ENCODE results near the gene GABRR2.
"Not testable (repeated sequence)": the region's sequence is repeated elsewhere in the genome, so short reads cannot be mapped to it uniquely, and the experiment has no call there.

GABRR2 gene

GRCh38 chr6:89323511-89323971 is 8.4 kb upstream of the GABRR2 start:
- no peak for DNase-seq

DNA sequence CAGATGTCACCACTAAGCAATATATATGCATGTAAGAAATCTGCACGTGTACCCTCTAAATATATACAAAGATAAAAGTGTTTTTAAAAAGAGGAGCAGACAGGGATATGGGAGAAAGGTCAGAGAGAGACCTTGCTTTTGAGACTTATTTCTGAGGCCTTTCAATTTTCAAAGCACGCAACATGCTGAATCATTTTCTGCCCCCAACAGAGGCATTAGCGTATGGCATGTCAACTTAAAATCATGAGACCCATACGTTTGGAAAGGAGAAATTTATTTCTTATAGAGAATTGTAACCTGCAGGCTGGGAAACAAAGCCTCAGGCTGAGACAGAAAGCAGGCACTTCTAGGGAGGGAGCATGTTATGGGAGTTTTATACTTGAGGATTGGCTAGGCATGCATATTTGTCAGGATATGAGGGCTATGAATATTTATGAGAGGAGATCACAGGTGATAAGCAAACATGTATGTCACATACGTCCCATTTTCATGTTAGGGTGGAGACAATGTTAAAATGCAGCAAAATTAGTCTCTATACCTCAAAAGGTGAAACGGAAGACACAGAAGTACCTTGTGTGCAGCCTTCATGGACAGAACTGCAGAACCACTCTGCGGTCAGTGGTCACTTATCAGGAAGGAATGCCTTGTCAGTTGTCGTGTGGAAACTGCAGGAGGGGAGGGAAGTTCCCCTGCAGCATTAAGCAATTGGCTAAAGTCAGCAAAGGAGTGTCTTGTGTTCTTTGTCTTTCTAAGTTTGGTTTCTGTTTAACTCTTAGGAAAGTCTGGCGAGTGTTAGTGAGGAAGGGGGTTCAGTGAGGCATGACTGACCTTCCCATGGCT is 6.3 kb upstream of the GABRR2 start:
- DNase-seq = no peak

DNA sequence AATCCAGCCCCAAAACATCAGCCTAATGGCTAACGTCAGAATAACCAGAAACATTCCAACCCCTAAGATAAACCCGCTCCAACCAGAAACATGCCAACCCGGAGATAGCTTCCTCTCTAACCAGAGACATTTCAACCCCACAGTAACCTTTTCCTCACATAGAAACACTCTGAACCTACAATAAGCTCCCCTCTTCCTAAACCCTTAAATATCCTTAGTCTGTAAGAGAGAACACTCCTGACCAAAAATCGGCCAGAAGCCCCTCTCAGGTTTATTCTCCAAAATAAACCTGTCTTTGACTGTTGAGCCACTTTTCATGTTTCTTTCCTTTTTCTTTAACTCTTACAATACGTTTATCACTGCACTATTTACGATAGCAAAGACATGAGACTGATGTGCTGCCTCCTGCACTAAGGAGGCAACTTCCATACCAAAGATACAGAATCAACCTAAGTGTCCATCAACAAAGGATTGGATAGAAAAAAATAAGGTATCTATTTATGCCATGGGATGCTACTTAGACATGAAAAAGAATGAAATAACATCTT is 5.0 kb upstream of the GABRR2 start:
- no peak for DNase-seq

DNA sequence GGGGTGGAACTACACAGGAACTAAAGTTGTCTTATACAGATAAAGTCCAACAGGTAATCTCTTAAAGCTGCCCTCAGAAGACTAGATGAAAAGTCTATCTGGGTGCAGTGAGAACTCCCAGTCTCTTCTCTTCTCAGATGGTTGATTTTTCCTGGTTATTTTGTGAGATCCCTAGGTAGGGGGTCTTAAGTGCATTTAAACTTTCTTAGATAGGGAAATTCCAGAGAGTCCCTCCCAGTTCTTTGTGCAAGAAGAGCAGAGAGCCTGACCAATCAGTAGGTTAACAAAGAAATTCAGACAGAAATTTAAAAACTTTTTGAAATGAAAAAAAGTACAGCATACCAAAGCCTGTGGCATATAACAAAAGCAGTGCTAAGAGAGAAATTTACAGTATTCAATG is 2.0 kb upstream of the GABRR2 start:
- no peak for DNase-seq

DNA sequence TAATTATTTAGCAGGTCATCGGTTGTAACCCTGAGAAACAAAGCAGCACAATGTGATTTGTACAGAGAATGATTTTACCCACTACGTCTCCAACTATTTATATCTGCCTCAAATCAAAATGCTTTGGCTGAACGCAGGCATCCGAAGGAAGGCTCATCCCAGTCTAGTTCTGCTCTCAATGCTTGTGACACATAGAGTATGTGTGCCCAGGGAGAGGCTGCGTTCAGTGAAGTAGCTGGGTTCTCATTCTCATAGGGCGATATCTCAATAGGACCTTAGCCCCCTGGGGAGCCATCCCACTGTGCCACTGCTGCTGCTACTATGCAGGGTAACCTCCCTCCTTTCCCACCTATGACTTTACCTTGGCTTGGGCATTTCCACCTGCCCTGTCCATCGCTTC is 407 bp downstream of the GABRR2 start:
- DNase-seq = no peak

DNA sequence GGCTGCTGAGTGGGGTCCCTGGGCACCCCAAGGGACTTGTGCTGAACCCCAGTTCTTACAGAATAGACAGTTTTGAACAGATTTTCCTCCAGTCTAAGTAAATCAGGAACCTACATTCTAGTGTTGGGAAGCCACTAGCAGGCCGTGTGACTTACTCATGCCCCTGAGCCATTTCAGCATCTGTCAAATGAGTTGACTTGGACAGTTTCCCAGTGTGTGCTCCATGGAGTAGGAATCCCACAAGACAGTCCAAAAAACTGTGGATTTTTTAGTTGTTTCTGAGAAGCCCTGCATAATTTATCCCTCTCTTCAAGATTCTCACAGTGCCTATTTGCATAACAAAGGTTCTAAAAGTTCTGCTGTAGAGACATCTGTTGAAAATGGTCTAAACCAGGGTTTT is 2.1 kb downstream of the GABRR2 start:
- DNase-seq = no peak

- no peak for DNase-seq
These were observed 3.1 kb downstream of the GABRR2 start for GRCh38 chr6:89311853-89312531.

DNA sequence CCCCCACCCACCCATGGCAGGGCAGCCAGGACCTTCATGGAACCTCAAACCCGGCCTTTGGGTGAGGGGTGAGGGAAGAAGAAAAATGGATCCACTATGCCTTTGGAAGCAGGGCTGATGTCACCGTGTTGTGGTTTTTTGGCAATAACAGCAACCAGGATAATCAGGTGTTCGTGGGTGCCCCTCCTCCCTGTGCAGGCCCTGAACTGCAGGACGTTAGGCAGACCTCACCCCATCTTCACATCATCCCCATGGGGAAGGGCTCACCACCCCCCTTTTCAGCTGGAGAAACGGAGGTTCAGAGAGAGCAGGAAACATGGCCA is 3.6 kb downstream of the GABRR2 start:
- no peak for DNase-seq

- DNase-seq = no peak
These were observed 4.2 kb downstream of the GABRR2 start for GRCh38 chr6:89310929-89311328.

DNA sequence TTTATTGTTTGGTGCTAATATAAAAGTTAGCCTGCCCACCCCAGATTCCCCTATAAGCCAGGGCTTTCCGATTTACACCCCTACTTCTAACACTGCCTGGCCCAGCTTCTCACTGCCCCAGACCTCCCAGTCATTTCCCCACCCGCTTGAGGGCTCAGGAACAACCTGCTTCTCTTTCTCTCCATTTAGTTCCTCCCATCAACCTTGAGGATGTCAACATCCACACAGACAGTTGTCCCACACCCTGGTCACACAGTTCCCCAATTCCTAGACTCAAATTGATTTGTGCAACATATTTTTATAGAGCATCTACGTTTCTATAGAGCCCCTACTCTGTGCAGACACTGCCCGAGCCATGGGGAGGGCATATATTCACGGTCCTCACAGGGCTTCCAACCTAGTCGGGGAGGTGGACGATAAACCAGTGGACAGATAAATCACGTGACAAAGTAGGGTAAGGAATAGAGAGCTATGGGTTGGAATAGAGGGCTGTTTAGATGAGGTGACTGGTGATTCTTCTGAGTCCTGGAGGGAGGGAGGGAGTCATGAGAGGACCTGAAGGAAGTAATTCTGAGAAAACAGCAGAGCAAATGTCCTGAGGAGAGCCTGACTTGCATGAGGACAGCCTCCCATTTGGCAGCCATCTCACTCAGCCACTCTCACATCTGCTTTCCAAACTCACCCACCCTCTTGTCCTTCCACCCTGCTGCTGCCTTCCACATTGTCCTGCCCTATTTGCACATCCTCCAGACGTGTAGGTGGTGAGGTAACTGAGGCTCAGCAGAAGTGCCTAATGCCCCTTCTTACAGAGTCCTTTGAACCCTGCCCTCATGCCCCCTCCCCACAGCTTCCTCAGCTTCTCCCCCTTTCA is 6.3 kb downstream of the GABRR2 start:
- DNase-seq = no peak

DNA sequence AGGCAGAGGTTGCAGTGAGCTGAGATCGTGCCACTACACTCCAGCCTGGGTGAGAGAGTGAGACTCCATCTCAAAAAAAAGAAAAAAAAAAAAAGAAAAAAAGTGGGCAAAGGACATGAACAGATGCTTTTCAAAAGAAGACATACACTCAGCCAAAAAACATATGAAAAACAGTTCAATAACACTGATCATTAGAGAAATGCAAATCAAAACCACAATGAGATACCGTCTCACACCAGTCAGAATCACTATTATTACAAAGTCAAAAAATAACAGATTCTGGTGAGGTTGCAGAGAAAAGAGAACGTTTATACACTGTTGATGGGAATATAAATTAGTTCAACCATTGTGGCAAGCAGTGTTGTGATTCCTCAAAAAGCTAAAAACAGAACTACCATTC is 10.6 kb downstream of the GABRR2 start:
- not testable (repeated sequence) for DNase-seq

GRCh38 chr6:89302936-89303335 is 12.2 kb downstream of the GABRR2 start:
- no peak for DNase-seq

GRCh38 chr6:89302195-89302770 is 12.8 kb downstream of the GABRR2 start:
- no peak for DNase-seq

DNA sequence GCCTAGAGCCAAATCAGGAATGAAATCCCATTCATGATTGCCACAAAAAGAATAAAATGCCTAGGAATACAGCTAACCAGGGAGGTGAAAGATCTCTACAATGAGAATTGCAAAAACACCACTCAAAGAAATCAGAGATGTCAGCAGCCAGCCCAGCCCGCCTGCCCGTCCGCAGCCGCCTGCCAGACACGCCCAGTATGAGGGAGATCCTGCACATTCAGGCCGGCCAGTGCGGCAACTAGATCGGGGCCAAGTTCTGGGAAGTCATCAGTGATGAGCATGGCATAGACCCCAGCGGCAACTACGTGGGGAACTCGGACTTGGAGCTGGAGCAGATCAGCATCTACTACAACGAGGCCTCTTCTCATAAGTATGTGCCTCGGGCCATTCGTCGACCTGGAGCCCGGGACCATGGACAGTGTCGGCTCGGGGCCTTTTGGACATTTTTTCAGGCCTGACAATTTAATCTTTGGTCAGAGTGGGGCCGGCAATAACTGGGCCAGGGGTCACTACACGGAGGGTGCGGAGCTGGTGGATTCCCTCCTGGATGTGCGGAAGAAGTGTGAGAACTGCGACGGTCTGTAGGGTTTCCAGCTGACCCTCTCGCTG is 13.4 kb downstream of the GABRR2 start:
- DNase-seq = no peak

GRCh38 chr6:89299466-89299850 is 15.6 kb downstream of the GABRR2 start:
- no peak for DNase-seq

DNA sequence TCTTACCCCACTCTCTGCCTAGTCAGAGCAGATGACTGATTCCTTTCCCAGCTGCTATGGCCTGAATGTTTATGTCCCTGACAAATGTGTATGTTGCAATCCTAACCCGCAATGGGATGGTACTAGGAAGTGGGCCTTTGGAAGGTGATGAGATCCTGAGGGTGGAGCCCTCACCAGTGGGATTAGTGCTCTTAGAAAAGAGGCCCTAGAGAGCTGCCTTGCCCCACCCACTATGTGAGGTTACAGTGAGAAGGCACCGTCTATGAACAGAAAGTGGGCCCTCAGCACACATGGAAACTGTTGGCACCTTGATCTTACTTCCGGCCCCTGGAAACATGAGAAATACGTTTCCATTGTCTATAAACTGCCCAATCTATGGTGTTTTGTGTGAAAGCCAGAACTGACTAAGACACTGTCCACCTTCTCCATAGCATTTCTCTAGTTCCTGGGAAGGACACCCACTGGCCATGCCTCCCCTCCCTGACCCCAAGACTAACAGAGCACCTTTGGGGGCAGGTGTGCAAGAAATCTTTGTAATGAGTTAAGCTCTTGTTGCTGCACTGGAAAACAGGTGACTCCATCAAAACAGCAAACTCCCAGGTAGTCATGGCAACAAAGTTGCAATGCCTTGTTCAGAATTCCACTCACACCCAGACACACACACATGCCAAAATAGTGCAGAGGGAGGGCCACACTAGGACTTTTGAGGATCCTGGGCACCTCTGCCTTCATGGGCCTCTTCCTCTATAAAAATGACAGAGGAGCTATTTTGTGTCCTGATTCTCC is 16.2 kb downstream of the GABRR2 start:
- DNase-seq = no peak

GRCh38 chr6:89297695-89298351 is 17.3 kb downstream of the GABRR2 start:
- DNase-seq = no peak

DNA sequence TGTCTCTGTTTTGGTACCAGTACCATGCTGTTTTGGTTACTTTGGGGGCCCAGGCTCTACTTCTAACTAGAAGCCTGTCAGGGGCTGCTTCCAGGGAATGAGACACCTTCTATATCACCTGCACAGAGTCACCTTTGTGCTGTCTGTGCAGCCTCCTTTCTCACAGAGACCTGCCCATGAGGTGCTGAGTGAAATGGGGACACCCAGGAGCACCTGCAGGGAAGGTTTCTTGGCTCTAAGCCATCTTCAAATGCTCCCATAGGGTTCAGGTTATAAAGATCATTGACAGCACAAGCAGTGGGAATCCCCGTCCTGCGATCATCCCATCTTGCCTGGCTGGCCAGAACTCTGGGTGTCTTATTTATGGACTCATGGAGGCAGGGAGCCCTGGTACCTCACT is 19.1 kb downstream of the GABRR2 start:
- DNase-seq = no peak

DNA sequence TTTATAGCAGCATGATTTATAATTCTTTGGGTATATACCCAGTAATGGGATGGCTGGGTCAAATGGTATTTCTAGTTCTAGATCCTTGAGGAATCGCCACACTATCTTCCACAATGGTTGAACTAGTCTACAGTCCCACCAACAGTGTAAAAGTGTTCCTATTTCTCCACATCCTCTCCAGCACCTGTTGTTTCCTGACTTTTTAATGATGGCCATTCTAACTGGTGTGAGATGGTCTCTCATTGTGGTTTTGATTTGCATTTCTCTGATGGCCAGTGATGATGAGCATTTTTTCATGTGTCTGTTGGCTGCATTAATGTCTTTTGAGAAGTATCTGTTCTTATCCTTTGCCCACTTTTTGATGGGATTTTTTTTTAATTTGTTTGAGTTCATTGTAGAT is 20.0 kb downstream of the GABRR2 start:
- not testable (repeated sequence) for DNase-seq

DNA sequence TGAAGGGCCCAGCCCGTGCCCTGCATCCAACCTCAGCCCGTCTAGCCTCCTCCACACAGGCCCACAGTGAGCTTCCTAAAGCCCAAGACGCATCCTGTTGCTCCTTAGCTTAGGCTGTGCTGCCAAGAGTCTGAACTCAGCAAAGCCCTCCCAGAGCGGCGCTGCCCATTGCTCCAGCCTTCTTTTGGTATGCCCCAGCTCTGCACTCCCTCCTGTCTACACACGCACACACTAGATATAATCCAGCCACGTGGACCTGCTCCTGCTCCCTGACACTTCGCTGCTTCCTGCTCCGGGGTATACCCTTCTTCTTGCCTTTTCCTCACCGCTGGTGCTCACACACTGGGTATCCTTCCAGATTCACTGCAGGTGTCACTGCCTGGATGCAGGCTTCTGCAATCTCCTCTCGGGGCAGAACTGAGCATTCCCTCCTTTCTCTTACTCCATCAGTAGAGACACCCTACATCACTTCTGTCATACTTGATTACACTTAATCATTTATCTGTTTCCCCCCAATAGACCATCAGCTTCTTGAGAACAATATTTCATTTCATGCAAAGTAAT is 23.8 kb downstream of the GABRR2 start:
- DNase-seq = no peak

Data from NCI-H1048 (cell line).